K562 (cell line): ENCODE results near the gene RPTOR. TPM values are rescaled to one million over a fixed set of nuclear protein-coding genes. Genes with fewer than 3 reads are reported as not detected.

Experiments
- ATAC-seq: fragments of 200-7000 bp; cut with Tn5 transposase; 3 replicates; pipeline ENCODE4 v1.9.1; 2020; ENCODE audit warnings: moderate library complexity
- BruUV-seq: library from RNA; stranded (reverse); fragments of 400-500 nt; replicated peaks from 2 replicates; lab custom pipeline; 2021; lab: Mats Ljungman, UMichigan
- CTCF ChIA-PET: fragments of 300-600 bp; formaldehyde crosslinking; extraction: SDS; loops from one replicate; lab custom pipeline; 2021; ENCODE audit warnings: low intra/inter-chr PET ratio; lab: Yijun Ruan, JAX
- POLR2A ChIA-PET: fragments of 300-600, 350-650 bp; sonication (Branson Sonifier 250); formaldehyde crosslinking; extraction: SDS; loops from one replicate; lab custom pipeline; 2021; ENCODE audit warnings: antibody characterized with exemption, inconsistent platforms; lab: Yijun Ruan, JAX
- DNase-seq, 4 experiments: peaks; one replicate each; pipeline versions ENCODE4 v3.0.0 to v3.0.0-alpha.2; 2011 to 2018; ENCODE audit warnings: low spot score in 3 of 4, mixed read lengths in 3 of 4; ENCODE audit errors: extremely low read depth in 1 of 4
- FAIRE-seq: peaks from 2 replicates; lab custom pipeline; 2011; peaks lifted over from hg19 to GRCh38; lab: Jason Lieb, UNC
- H2AFZ ChIP-seq: 2 replicates; pipeline ENCODE4 v1.6.0; 2011; ENCODE audit warnings: low read depth, low read length, control low read depth, inconsistent platforms
- H3K27ac ChIP-seq: fragments of 200-600 bp; 3 replicates; pipeline ENCODE4 v1.8.0; 2011; ENCODE audit warnings: low read depth, mild to moderate bottlenecking, control low read depth, inconsistent platforms, low read length, moderate library complexity, mixed read lengths; ENCODE audit errors: extremely low read depth
- H3K27me3 ChIP-seq, 2 experiments: fragments of 300-600 bp in 1 of 2; 2 replicates in 1 of 2; 3 replicates in 1 of 2; pipeline versions ENCODE4 v1.6.0 to v1.8.0; 2011; ENCODE audit warnings: inconsistent platforms in 2 of 2, low read length in 2 of 2, mild to moderate bottlenecking in 1 of 2, mixed read lengths in 1 of 2, moderate library complexity in 1 of 2; ENCODE audit not compliant: control insufficient read depth in 2 of 2, insufficient read depth in 2 of 2
- H3K36me3 ChIP-seq: fragments of 300-600 bp; 3 replicates; pipeline ENCODE4 v1.8.0; 2011; ENCODE audit warnings: mild to moderate bottlenecking, low read length, inconsistent platforms; ENCODE audit not compliant: control insufficient read depth, insufficient read depth
- H3K4me1 ChIP-seq, 2 experiments: fragments of 200-600 bp in 1 of 2; replicated peaks in 1 of 2; 2 replicates in 1 of 2; 3 replicates in 1 of 2; pipeline versions ENCODE4 v1.5.1 to v1.8.0; 2011; ENCODE audit warnings: inconsistent platforms in 2 of 2, low read length in 2 of 2, mild to moderate bottlenecking in 1 of 2, mixed read lengths in 1 of 2, moderate library complexity in 1 of 2; ENCODE audit not compliant: control insufficient read depth in 2 of 2, insufficient read depth in 2 of 2
- H3K4me2 ChIP-seq: 2 replicates; pipeline ENCODE4 v1.6.1; 2011; ENCODE audit warnings: low read length, control low read depth, inconsistent platforms, mixed read lengths; ENCODE audit not compliant: insufficient read depth
- H3K4me3 ChIP-seq: fragments of 200-600 bp; sonication (generic), shearing (Covaris generic); 2 replicates; pipeline ENCODE4 v1.5.1; 2016; ENCODE audit warnings: control low read depth, inconsistent platforms
- H3K79me2 ChIP-seq: fragments of 200-600 bp; 3 replicates; pipeline ENCODE4 v1.8.0; 2011; ENCODE audit warnings: low read length, inconsistent platforms; ENCODE audit not compliant: control insufficient read depth, insufficient read depth
- H3K9ac ChIP-seq, 2 experiments: 2 replicates each; pipeline versions ENCODE4 v1.6.0 to v1.6.1; 2011; ENCODE audit warnings: low read depth in 2 of 2, low read length in 2 of 2, control low read depth in 1 of 2, inconsistent platforms in 1 of 2, mild to moderate bottlenecking in 1 of 2, mixed read lengths in 1 of 2; ENCODE audit not compliant: insufficient read depth in 1 of 2
- H3K9me1 ChIP-seq: one replicate; pipeline ENCODE4 v1.6.0; 2011; ENCODE audit warnings: inconsistent platforms, mild to moderate bottlenecking, low read length, moderate library complexity; ENCODE audit not compliant: control insufficient read depth, insufficient read depth
- H3K9me3 ChIP-seq: replicated peaks from 2 replicates; pipeline ENCODE4 v1.5.1; 2011; ENCODE audit warnings: low read depth, low read length, inconsistent platforms; ENCODE audit not compliant: control insufficient read depth, insufficient read depth
- H4K20me1 ChIP-seq: replicated peaks from 2 replicates; pipeline ENCODE4 v1.6.1; 2011; ENCODE audit warnings: low read length, inconsistent platforms, mixed read lengths; ENCODE audit not compliant: control insufficient read depth, insufficient read depth
- ATF1 ChIP-seq, 2 experiments: fragments of 450-650 bp in 1 of 2; IDR thresholded peaks; 2 replicates each; pipeline ENCODE4 v1.6.1; 2016; ENCODE audit warnings: missing compliant biosample characterization in 1 of 2, missing genetic modification characterization in 1 of 2
- BRF1 ChIP-seq: IDR thresholded peaks from 3 replicates; pipeline ENCODE4 v1.6.1; 2011; ENCODE audit warnings: borderline replicate concordance, mild to moderate bottlenecking; ENCODE audit not compliant: insufficient read length; ENCODE audit errors: extremely low read depth
- GABPA ChIP-seq: fragments of 200-800 bp; sonication (Bioruptor generic); conservative IDR thresholded peaks from 2 replicates; pipeline ENCODE4 v1.6.1; 2016; ENCODE audit warnings: low read depth, missing genetic modification characterization, missing compliant biosample characterization
- GTF2F1 ChIP-seq: IDR thresholded peaks from 2 replicates; pipeline ENCODE4 v1.6.1; 2011; ENCODE audit warnings: low read depth, low read length, improper control_type of control experiment
- HDAC1 ChIP-seq, 2 experiments: fragments of 450-650 bp; IDR thresholded peaks; 2 replicates each; pipeline ENCODE4 v1.6.1; 2016 to 2017; ENCODE audit warnings: inconsistent platforms in 1 of 2, mild to moderate bottlenecking in 1 of 2, moderate library complexity in 1 of 2
- PHTF2 ChIP-seq: fragments of 250-450 bp; sonication (Bioruptor Pico); IDR thresholded peaks from 2 replicates; pipeline ENCODE4 v1.5.0; 2021; ENCODE audit warnings: mild to moderate bottlenecking
- PURB ChIP-seq: sonication (generic); formaldehyde crosslinking; IDR thresholded peaks from 2 replicates; pipeline ENCODE4 v1.9.0; 2021; ENCODE audit warnings: low read depth, mild to moderate bottlenecking, missing genetic modification reagents
- SLC30A9 ChIP-seq: fragments of 250-450 bp; sonication (Bioruptor Pico); IDR thresholded peaks from 2 replicates; pipeline ENCODE4 v1.8.0; 2022; ENCODE audit warnings: mild to moderate bottlenecking, moderate library complexity
- ZNF830 ChIP-seq: fragments of 250-450 bp; sonication (Bioruptor Pico); IDR thresholded peaks from 2 replicates; pipeline ENCODE4 v1.5.0; 2021; ENCODE audit warnings: mild to moderate bottlenecking
- WGBS: fragments of 100-300 bp; shearing (Covaris generic); methylation state at CpG from one replicate; pipeline ENCODE4 v1.1.6; 2016; ENCODE audit warnings: low coverage, mixed read lengths; ENCODE audit not compliant: insufficient coverage; ENCODE audit errors: missing lambda C conversion rate; 5-methylcytosine and 5-hydroxymethylcytosine counted together
- in situ Hi-C: fragments of 300-500 bp; cut with MboI; formaldehyde crosslinking; loops from 4 replicates; pipeline ENCODE4 v1.15.0; 2018; ENCODE audit warnings: inconsistent platforms, mixed read lengths
- intact Hi-C: fragments of 100-400 bp; cut with micrococcal nuclease; formaldehyde crosslinking; loops from 2 replicates; pipeline ENCODE4 v1.14.2; 2022
- polyA plus RNA-seq, 8 experiments: library from polyadenylated mRNA; depleted of rRNA in 4 of 8; stranded (reverse) in 5 of 8; unstranded in 3 of 8; fragments of >200 nt; fragmentation: Nextera tagmentation in 2 of 8; fragmentation: Illumina TruSeq in 1 of 8; extraction: Ambion mirVana in 2 of 8; extraction: Trizol in 1 of 8; gene quantifications; 2 replicates each; pipeline versions ENCODE4 v1.2.1 to v1.2.3, GENCODE V29; 2011 to 2014; ENCODE audit warnings: inconsistent platforms in 1 of 8, missing spikeins in 1 of 8
- total RNA-seq, 7 experiments: library from RNA; depleted of rRNA in 6 of 7; stranded (reverse); fragments of >200 nt in 6 of 7; fragmentation: Illumina TruSeq in 2 of 7; extraction: Trizol in 2 of 7; gene quantifications; 2 replicates each; pipeline versions ENCODE4 v1.2.1 to v1.2.3, GENCODE V29; 2011 to 2021; ENCODE audit warnings: low replicate concordance in 1 of 7
- TF ChIP-seq, protein P1 (sequence below): IDR thresholded peaks from 2 replicates; pipeline ENCODE4 v1.6.1; 2011; ENCODE audit warnings: borderline replicate concordance, low read depth, mild to moderate bottlenecking, moderate library complexity, low read length; ENCODE audit not compliant: insufficient read depth, poor library complexity, severe bottlenecking

The RPTOR gene
- total and polyA plus RNA-seq, 9 of the 15 experiments (the other 6 are each of a cell fraction or from before 2014, with no cell fraction given): 0.24 to 54.1 (median 10.2) TPM

DNA sequence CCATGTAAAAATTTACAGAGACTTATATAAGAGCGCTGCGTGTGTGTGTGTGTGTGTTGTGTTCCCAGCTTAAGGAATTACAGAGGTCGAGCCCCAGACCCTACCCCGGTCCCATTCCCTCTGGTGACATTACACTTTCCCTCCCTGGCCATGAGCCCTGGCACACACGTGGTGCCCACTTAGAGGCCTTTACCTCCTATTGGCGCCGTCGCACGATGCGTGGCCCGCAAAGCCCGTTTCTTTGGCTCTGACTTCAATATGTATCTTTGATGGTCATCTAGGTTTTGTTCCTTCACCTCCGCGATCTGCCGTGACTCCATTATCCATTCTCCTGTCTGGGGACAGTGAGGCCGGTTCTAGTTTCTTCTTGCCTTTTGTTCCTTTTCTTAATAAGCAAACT lies 350.1 kb downstream of the RPTOR start (continued):
- TF ChIP-seq, protein P1, sequence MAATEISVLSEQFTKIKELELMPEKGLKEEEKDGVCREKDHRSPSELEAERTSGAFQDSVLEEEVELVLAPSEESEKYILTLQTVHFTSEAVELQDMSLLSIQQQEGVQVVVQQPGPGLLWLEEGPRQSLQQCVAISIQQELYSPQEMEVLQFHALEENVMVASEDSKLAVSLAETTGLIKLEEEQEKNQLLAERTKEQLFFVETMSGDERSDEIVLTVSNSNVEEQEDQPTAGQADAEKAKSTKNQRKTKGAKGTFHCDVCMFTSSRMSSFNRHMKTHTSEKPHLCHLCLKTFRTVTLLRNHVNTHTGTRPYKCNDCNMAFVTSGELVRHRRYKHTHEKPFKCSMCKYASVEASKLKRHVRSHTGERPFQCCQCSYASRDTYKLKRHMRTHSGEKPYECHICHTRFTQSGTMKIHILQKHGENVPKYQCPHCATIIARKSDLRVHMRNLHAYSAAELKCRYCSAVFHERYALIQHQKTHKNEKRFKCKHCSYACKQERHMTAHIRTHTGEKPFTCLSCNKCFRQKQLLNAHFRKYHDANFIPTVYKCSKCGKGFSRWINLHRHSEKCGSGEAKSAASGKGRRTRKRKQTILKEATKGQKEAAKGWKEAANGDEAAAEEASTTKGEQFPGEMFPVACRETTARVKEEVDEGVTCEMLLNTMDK: no peak
- TF ChIP-seq GTF2F1 (no peak), BRF1 (no peak), SLC30A9 (CRISPR knock-in tag) (no peak), PHTF2 (no peak), HDAC1 (IDR thresholded peaks at IDR 0.05) (no peak)

DNA sequence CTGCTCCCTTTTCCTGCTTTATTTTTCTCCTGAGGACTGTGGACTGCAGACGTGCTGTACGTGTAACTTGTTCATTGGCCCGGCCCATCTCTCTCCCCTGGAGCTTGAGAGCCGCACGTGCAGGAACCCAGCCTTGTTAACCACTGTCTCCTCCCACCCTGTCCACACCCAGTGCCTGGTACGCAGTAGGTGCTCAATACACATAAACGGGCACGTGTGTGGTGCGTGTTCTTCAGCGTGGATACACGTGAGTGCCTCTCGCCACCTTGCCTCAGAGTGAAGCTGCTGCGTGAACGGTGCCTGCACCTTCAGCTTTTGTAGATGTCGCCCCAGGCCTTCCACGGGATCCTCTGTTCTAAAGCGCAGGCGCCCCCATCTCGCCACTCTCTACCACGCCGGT lies 350.7 kb downstream of the RPTOR start:
- ATAC-seq (no peak), FAIRE-seq (no peak), DNase-seq (no peak)
- no peaks in the 10 kb centered on the region for H4K20me1 ChIP-seq
- H3K4me2 ChIP-seq: no peak overlapping the region
- H3K27ac ChIP-seq: no peak overlapping the region
- CTCF ChIA-PET: no interaction called here
- BruUV-seq: no TSS peak
- H3K27me3 ChIP-seq: no peaks in the 10 kb centered on the region
- POLR2A ChIA-PET: no interaction called here
- no peak overlapping the region for H3K4me3 ChIP-seq
- peaks cover 26 to 29% of the 10 kb centered on the region in 2 experiments for H3K4me1 ChIP-seq
- H3K9ac ChIP-seq: 0 out of 4 replicates have a peak overlapping the region, but pooled peaks of 1 of the 2 experiments have one; percentile 43
- no peak overlapping the region for H2AFZ ChIP-seq
- in situ Hi-C loops: no loop called here
- no peaks in the 10 kb centered on the region for H3K9me1 ChIP-seq
- H3K9me3 ChIP-seq: no peaks in the 10 kb centered on the region
- WGBS: 77% methylated on average over 19 of the region's 21 CpGs
- intact Hi-C loops: no loop called here
- no peaks in the 10 kb centered on the region for H3K79me2 ChIP-seq
- TF ChIP-seq ATF1 (CRISPR knock-in tag; IDR thresholded peaks at IDR 0.05): no peak
- TF ChIP-seq ATF1 (tag; IDR thresholded peaks at IDR 0.05): no peak
- no peak for TF ChIP-seq PURB (CRISPR knock-in tag)
- no peak for TF ChIP-seq GABPA (tag)
- TF ChIP-seq ZNF830: no peak
- H3K36me3 ChIP-seq: peaks cover 47% of the 10 kb centered on the region; the same call in 2 of the 3 replicates
